GM19023 (cell line): ENCODE measurements around the gene PFKM.
A peak's percentile ranks its signal among the peaks of the same experiment; 100 is the strongest.
"Not testable (repeated sequence)": the region's sequence is repeated elsewhere in the genome, so short reads cannot be mapped to it uniquely, and the experiment has no call there.

ENCODE experiments used
- ATAC-seq: cut with Tn5 transposase; IDR thresholded peaks from one replicate; pipeline ENCODE4 v1.9.1; 2021; ENCODE audit warnings: mild to moderate bottlenecking, moderate library complexity; ENCODE audit not compliant: unreplicated experiment

PFKM gene

DNA sequence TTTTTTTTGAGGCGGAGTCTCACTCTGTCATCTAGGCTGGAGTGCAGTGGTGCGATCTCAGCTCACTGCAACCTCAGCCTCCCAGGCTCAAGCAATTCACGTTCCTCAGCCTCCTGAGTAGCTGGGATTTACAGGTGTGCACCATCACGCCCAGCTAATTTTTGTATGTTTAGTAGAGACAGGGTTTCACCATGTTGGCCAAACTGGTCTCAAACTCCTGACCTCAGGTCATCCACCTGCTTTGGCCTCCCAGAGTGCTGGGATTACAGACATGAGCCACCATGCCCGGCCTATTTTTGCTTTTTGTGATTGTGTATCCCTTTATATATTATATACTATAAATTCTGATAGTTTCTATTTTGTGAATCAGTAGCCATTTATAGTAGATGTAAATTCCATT, 36.6 kb downstream of the PFKM start:
- ATAC-seq = not testable (repeated sequence)

DNA sequence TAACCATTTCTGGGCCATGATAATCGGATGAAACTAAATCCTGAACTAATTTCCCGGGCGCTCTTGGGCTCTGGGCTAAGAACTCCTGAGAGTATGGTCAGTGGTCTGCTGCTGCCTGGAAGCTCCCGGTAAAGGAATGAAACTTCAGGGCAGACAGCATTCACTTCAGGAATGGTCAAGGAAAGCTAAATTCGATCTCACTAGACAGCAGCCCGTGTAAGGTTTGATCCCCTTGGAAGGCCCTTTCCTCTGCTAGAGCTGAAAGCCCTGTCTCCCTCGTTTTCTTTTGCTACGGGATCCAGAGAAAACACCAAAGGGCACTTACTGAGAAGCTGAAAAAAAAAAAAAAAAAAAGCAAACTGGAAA, 37.5 kb downstream of the PFKM start:
- ATAC-seq = no peak

DNA sequence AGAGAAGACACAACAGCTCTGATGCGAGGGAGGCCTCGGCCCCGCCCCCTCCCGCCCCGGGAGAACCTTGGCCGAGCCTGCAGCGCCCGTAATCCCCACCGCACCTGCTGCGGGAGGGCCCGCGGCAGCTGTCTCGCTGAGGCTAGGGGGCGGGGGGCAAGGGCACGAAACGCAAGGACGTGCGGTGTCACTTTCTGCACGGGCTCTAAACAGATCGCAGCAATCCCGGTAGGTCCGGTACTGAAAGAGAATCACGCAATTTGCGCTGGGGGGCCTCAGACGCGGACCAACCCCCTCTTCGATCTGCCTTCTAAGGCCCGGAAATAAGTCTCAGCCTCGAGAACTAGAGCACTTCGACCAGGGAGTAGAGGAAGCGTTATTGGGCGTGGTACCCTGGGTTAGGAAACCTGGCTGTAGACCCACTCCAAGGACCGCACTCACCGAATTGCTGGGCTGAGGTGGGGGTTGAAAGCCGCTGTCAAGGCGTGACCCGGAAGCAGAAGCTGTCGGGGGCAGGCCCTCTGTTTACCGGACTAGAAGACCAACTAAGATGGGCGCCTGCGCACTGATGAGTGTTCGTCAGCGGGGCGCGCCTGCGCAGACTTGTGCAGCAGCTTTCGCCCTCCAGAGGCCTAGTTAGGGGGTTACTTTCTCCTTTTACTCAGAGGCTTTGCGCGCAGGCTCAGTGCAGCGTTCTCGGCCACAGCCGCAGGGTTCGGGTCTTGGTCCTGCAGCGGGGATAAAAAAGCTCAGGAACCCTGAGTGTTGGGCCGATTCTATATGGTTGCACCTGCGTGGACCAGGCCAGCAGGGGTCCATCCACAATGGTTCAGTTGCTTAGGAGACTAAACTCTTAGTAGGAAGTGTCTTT, 38.1 kb downstream of the PFKM start, which contains the start of gene ASB8:
ASB8 (minus strand) TSS at position 498 of the 871 bp plus-strand sequence. CDS start 4,019 bp downstream, outside the sequence.
- ATAC-seq = peak; percentile 89

DNA sequence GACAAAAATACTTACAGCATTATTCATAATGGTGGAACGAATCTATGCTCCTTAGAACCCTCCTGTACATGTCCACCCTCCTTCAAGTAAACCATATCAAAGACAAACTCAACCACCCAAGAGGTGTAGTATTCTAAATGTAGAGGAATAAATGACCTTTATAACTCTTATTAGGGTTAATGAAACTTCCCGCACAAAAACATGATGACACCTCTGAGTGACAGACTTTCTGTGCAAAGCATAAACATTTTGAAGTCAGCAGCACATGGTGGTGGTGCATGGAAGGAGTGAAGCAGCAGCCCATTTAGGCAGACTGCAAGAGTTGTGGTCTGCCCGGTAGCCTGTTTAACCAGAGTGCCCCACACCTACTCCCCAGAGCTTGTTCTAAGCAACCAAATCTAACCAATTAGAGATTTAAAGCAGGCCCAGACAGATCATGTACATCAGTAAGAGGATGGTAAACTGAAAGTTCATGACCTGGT, 38.8 kb downstream of the PFKM start:
- ATAC-seq = no peak

DNA sequence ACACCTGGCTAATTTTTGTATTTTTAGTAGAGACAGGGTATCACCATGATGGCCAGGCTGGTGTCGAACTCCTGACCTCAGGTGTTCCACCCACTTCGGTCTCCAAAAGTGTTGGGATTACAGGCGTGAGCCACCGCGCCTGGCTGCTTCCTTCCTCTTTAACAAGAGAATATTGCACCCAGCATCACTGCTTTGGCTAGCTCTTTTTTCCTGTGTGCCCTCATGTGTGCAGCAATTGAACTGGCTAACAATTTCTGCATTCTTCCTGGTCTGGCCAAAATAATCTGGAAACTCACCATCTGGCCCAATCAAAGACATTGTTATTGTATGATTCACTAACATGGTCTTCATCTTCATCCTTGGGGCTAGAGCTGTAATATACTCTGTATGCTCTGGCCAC, 40.9 kb downstream of the PFKM start:
- no peak for ATAC-seq

DNA sequence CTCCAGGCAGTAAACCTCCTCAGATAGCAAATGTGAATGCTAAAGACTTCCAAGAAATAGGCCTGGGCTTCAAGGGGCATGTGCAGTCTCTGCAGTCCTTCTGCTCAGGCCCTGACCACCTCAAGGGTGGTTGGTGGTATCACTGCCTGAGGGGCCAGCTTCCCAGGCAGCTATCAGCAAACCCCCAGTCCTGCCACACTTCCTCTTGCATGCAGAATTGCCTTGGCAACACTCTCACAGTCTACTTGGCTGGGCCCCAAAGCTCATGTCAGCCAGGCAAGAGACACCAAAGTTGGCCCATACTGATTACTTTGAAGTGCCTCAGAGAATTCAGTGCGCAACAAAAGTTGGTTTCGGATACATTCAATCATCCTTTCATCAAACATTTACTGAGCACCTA, 41.6 kb downstream of the PFKM start:
- ATAC-seq = no peak

DNA sequence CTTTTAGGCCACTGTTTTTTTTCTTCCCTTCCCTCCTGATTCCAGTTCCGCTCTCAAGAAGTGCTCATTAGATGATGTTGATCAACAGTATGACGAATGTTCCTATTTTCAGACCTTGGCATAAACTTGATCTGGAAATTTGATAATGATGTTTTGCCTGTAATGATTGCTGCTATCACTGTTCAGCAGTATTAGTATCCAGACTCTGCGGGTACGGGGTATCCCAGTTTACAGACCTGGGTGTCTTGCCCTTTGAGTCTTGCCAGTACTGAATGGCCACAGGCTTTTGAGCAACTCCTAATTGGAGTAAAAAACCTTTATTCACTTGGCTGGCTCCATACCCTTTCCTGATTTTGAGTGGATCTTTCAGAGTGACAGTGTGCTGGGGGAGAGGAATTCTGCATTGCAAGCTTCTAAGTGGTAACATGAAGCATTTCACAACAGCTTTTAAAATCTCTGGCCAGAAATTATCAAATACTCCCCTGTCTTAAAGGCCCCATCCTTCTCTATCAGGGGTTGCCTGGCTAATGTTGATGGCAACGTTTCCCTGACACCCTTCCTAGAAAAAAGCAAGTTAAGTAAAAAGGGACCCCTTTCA, 44.1 kb downstream of the PFKM start:
- no peak for ATAC-seq

DNA sequence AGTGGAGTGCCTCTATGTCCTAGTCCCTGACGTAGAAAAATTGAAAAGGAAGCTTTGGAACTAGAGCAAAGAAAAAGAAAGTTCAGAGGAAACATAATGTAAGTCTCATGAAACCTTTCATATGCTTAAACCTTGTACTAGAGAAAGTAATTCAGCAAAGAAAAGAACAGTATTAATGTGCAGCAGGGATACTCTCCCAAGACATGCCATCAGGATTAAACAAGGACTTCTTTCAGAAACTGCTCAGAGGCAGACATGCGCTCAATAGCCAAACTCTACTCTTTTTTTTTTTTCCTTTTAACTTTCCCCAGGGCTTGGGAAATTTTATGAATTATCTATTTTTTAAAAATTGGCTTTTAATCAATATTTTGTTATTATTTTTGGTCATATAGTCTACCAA, 45.3 kb downstream of the PFKM start:
- no peak for ATAC-seq

DNA sequence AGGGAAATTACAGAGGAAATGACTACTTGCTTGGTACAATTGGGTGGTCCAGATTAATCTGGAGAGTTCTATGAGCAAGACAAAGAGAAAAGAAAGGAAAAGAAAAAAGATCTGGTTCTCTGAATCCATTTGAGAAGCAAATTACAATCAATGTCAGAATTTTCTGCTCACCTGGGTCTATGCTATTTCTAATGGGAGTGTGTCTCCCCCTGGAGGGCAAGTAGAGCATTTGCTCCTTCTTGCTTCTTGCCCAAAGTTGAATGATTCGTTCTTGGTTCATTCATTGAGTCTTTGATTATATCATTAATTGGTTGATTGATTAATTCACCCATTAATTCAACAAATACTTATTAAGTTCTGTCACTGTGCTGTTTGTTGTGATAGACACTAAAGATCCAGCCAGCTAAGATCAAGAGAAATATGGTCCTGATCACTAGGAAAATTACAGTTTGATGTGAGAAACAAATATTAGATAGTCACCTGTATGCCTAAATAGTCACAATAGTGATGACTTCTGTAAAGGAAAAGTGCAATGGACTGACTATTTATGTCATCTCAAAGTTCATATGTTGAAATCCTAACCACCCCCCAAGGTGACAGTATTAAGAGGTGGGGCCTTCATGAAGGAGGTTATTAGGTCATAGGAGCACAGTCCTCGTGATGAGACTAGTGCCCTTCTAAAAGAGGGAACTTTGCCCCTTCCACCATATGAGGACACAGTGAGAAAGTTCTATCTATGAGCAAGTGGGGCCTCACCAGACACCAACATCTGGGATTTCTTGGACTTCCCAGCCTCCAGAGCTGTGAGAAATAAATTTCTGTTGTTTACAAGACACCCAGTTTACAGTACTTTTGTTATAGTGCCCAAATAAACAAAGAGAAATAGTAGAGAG, 46.2 kb downstream of the PFKM start:
- no peak for ATAC-seq

DNA sequence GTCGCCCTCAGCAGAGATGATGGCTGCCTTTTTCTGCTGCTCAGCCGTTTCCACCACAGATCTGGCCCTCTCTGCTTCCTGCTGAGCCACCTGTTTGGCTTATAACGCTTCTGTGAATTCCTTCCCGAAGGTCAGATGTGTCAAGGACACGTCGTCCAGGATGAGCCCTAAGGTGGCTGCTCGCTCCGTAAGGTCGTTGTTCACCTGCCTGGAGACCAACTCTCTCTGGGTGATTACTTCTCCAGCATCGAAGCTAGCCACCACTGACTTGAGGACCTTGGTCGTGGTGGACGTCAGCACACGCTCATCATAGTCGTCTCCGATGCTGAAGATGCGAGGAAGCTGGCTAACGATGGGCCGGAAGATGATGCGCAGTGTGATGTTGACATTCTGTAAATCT, 49.8 kb downstream of the PFKM start:
- no peak for ATAC-seq

DNA sequence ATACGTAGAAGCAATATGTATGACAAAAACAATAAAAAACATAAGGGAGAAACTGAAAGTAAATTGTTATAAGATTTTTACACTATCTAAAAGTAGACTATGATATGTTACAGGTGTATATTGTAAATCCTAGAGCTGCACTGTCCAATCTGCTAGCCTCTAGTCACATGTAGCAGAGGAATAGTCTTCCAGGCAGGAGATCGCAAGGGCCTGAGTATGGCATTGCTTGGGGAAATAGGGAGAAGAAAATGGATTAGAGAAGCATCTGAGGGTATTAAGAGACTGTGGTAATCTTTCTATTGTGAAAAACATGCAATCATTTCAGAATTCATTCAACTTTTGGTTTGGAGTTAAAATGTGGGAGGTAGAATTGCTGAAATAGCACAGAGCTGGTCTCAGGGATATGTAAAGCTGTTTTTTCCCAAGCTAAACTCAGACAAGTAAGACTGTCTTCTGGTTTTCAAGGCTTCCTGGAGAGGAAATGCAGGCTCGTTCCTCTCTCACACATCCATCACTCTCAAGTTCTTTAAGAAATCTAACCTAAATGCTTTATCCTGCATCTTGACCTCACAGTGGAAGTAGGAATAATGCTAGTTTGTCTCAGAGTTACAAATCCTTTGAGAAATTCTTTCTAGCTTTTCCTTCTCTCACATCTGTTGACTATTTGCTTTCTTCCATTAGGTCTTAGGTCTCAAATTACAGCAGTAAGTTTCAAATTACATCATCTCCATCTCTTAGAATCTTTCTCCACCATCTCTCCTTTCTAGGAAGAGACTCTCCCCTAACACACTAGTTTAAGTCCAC, 56.7 kb downstream of the PFKM start:
- ATAC-seq = no peak

DNA sequence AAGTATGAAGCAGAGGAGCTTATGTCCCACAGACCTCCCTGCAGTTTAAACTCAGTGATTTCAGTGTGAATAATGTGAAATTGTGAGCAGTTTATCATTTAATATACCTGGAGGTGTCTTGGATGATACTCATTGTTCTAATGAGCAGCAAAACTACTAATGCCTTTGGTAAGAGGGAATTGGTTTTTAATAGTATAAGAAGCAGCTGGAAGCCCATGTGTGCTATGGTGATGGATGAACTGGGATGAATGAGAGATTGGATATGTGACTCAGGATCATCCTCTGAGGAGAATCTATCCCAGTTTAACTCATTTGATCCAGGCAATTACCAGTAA, 57.2 kb downstream of the PFKM start:
- no peak for ATAC-seq

DNA sequence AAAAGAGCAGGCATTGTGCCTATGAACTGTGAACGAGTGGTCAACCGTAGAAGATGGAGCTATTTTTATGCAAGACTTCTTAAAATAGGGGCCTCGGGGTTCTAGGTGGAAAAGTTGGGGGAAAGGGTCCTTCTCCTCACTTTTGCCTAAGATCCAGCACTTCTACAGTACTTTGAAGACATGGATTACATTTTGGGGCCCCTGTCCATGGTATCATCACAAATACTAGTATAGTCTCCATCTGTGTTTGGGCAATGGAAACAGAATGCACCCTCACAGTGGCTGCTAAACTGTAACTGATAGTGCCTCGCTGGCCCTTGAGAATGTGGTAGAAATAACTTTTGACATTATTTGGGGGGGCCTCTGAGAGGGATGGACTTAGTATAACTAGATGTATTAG, 58.8 kb downstream of the PFKM start:
- no peak for ATAC-seq

DNA sequence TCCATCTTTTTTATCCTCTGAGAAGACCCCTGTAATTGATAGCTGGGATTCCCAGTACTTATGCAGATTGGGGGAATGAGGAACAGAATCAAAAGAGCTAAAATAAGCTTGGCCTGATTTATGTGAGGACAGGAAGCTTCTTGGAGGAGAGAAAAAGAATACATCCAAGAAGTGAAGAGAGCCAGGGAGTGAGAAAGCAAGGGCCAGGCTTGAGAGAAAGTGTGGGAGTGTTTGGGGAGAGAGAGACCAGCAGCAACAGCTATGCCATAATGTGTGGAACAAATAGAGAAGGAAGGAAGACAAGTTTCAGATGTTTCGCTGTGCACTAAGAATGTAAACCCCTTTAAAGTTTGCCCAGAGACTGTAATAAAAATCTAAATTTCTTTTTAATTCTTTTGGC, 60.3 kb downstream of the PFKM start:
- no peak for ATAC-seq

DNA sequence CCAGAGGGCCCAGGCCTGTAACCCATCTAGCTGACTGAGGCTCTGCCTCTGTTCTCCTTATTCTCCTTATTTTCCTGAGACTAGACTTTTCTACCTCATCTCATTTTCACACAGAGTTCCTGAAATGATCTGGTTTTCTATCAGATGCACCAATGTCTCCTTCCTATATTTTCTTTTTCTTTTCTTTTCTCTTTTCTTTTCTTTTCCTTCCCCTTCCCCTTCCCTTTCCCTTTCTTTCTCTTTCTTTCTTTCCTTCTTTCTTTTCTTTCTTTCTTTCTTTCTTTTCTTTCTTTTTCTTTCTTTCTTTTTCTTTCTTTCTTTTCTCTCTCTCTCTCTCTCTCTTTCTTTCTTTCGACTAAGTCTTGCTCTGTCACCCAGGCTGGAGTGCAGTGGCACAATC, 61.3 kb downstream of the PFKM start:
- ATAC-seq = no peak

DNA sequence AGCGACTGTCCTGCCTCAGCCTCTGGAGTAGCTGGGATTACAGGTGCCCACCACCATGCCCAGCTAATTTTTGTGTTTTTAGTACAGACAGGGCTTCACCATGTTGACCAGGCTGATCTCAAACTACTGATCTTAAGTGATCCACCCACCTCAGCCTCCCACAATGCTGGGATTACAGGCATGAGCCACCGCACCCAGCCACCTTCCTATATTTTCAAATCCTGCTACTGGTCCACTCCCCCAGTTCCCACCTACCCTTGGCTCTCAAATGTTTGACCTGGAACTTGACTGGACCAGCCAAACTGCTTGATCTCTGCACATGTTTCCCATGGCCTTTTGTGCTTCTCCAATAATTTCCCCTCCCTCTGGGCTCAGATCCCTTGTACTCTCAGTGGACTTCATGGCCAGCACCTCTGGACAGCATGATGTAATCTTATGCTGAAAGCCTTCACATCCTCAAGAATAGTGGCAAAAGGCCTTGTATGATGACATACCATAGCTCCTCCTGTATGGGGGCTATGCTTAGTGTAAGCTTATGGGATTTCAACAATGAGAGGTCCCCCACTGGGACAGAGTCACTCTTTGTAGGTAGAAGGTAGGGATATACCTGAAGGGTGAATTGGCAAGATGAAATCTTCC, 61.8 kb downstream of the PFKM start:
- ATAC-seq = no peak

DNA sequence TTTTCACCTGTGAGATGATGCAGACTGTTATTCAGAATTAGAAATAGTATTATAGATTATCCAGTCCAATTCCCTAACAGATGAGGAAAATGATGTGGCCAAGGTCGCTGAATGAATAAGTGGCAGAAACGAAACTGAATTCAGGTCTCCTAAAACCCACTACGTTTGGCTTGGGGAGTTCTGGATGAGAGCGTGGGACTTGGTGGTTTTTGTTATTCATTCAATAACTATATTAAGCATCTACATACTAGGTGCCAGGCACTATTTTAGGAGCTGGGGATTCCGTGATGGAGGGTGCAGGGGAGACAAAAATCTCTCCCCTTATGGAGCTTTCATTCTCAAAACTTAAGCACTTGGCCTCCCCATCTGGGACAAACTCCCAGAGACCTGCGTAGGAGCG, 63.5 kb downstream of the PFKM start:
- ATAC-seq = no peak

DNA sequence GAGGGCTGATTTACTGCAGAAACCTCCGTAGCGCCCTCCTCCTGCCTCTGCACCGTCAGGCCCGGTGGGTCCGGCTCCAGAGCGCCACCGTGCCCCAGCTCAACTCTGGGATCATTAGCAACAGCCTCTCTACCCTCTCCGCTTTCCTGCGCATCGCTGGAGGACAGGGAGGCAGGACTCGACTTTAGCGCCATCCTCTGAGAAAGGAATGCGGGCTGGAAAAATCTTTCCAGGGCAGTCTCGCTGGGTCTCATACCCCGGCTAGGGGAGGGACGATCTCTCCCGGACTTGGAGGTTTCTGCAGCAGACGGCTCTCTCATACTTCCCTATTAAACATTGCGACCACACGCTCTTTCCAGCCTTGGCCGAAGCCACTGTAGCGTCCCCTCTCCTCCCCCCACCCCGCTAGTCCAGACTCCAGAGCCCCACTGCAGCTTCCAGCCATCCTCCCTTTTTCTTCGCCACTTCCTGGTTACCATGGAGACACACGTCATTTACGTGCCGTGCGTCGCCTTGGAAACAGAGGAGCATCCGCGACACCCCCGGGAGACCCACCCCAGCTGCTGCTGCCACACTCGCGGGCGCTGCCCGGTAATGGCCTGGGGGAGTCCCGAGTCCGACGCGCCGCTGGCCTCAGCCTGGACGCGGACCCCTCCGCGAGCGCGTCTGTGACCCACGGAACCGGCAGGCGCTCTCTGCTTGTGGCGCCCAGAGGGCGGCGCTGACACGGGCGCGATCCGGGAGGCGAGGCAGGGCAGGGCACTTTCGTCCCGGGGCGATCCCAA, 64.1 kb downstream of the PFKM start, which contains the start of gene CCDC184:
CCDC184 (plus strand) TSS at position 554 of the 785 bp plus-strand sequence. CDS start 479 bp downstream, outside the sequence.
- peak; percentile 66 for ATAC-seq

DNA sequence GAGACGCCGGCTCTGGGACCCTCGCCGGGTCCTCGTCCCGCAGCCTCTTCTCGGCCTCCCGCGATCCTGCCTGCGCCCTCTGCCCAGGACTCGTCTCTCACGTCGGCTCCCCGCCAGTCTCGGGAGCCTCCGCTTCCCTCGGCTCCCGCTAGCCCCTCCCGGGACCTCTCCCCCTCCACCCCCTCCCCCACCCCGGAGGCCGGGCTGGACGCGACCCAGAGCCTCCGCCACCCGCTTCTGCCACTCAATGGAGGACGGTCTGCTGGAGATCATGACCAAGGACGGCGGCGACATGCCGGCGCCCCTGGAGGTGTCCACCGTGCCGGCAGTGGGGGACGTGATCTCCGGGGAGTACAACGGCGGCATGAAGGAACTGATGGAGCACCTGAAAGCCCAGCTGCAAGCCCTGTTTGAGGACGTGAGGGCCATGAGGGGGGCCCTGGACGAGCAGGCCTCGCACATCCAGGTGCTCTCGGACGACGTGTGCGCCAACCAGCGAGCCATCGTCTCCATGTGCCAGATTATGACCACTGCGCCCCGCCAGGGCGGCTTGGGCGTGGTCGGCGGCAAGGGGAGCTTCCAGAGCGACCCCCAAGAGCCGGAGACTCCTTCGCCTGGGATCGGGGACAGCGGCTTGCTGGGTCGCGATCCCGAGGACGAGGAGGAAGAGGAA, 64.8 kb downstream of the PFKM start:
- peak; percentile 14 for ATAC-seq
